ENCODE data around the gene APBA2. TPM values are rescaled to one million over a fixed set of nuclear protein-coding genes. Genes with fewer than 3 reads are reported as not detected.

APBA2 gene
- total RNA-seq, 1 experiment from 2014 or later, result 12.9 TPM

- Histone ChIP-seq H3K9me3 (ENCODE audit: low read depth, low read length, poor library complexity, severe bottlenecking) (no peaks in the 10 kb centered on the region), H3K4me3 (ENCODE audit: low read depth, low read length, poor library complexity, severe bottlenecking) (no peak overlapping the region), H3K36me3 (ENCODE audit: insufficient read depth, low read length, poor library complexity, severe bottlenecking) (no peaks in the 10 kb centered on the region), H3K27me3 (replicated peaks; ENCODE audit: insufficient read depth, low read depth, low read length, poor library complexity) (no peaks in the 10 kb centered on the region), H3K4me1 (ENCODE audit: insufficient read depth, low read length, poor library complexity, severe bottlenecking) (no peaks in the 10 kb centered on the region), H3K27ac (ENCODE audit: low read depth, low read length, poor library complexity, severe bottlenecking) (no peak overlapping the region)
- DNase-seq (ENCODE audit: low spot score), result no peak
- intact Hi-C loops (cut with micrococcal nuclease; ENCODE audit: unreplicated experiment), result no loop called here
- CTCF ChIA-PET, result no interaction called here
- no TSS peak for BruUV-seq (replicated peaks)
- no peak for TF ChIP-seq CTCF (conservative IDR thresholded peaks at IDR 0.05; ENCODE audit: low read depth, low read length)
- no peak for TF ChIP-seq EZH2 (IDR thresholded peaks at IDR 0.05; ENCODE audit: borderline replicate concordance, low read depth, low read length, poor library complexity, severe bottlenecking)
- POLR2A ChIA-PET (ENCODE audit: low non-redundant PET), result no interaction called here
Measured at GRCh38 chr15:28904003-28904402, 18.2 kb downstream of the APBA2 start.

- POLR2A ChIA-PET (ENCODE audit: low non-redundant PET), result no interaction called here
- Histone ChIP-seq H3K27me3 (replicated peaks; ENCODE audit: insufficient read depth, low read depth, low read length, poor library complexity) (no peaks in the 10 kb centered on the region), H3K4me3 (ENCODE audit: low read depth, low read length, poor library complexity, severe bottlenecking) (no peak overlapping the region), H3K36me3 (ENCODE audit: insufficient read depth, low read length, poor library complexity, severe bottlenecking) (no peaks in the 10 kb centered on the region), H3K27ac (ENCODE audit: low read depth, low read length, poor library complexity, severe bottlenecking) (no peak overlapping the region), H3K4me1 (ENCODE audit: insufficient read depth, low read length, poor library complexity, severe bottlenecking) (no peaks in the 10 kb centered on the region), H3K9me3 (ENCODE audit: low read depth, low read length, poor library complexity, severe bottlenecking) (no peaks in the 10 kb centered on the region)
- CTCF ChIA-PET, result no interaction called here
- no TSS peak for BruUV-seq (replicated peaks)
- intact Hi-C loops (cut with micrococcal nuclease; ENCODE audit: unreplicated experiment), result no loop called here
- TF ChIP-seq CTCF (conservative IDR thresholded peaks at IDR 0.05; ENCODE audit: low read depth, low read length) (no peak), EZH2 (IDR thresholded peaks at IDR 0.05; ENCODE audit: borderline replicate concordance, low read depth, low read length, poor library complexity, severe bottlenecking) (no peak)
- DNase-seq (ENCODE audit: low spot score), result no peak
Measured at GRCh38 chr15:28904541-28905315, 19.0 kb downstream of the APBA2 start.

DNA sequence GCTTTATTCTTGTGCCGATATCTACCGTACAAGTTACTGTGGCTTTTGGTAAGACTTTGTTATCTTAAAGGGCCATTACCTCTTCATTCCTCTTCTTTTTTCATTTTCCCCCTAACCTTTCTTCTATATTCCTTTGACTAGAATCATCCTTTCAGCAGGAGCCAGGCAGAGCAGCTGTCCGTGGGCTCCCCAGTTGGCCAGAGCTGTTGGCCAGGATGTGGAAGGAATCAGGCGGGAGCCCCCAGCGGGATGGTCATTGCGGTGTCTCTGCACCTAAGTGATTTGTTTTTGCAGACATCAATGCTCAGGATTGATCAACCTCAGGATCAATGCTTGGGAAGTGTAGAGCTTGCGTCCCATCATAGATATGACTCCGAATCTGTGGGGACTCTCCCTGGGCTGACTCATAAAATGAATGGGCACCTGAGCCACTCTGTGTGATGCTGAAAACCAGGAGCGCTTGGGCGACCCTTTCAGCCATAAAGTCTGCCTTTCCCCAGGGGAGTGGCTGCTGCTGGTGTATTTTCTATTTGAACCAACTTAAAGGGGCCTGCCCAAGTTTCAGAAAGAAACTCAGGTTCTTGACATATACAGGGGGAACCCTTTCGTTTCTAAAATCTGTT is 21.7 kb downstream of the APBA2 start:
- H3K27ac ChIP-seq (ENCODE audit: low read depth, low read length, poor library complexity, severe bottlenecking), result no peak overlapping the region
- DNase-seq (ENCODE audit: low spot score), result no peak
- H3K4me1 ChIP-seq (ENCODE audit: insufficient read depth, low read length, poor library complexity, severe bottlenecking), result no peaks in the 10 kb centered on the region
- ChIA-PET POLR2A (ENCODE audit: low non-redundant PET) (no interaction called here), CTCF (no interaction called here)
- no peaks in the 10 kb centered on the region for H3K27me3 ChIP-seq (replicated peaks; ENCODE audit: insufficient read depth, low read depth, low read length, poor library complexity)
- H3K36me3 ChIP-seq (ENCODE audit: insufficient read depth, low read length, poor library complexity, severe bottlenecking), result no peaks in the 10 kb centered on the region
- H3K4me3 ChIP-seq (ENCODE audit: low read depth, low read length, poor library complexity, severe bottlenecking), result no peak overlapping the region
- H3K9me3 ChIP-seq (ENCODE audit: low read depth, low read length, poor library complexity, severe bottlenecking), result no peaks in the 10 kb centered on the region
- BruUV-seq (replicated peaks), result no TSS peak
- no peak for TF ChIP-seq CTCF (conservative IDR thresholded peaks at IDR 0.05; ENCODE audit: low read depth, low read length)
- TF ChIP-seq EZH2 (IDR thresholded peaks at IDR 0.05; ENCODE audit: borderline replicate concordance, low read depth, low read length, poor library complexity, severe bottlenecking), result no peak
- intact Hi-C loops (cut with micrococcal nuclease; ENCODE audit: unreplicated experiment), result no loop called here
